ENCODE measurements around the gene OR5M10.

GRCh38 chr11:56624661-56625110 is 47.2 kb upstream of the OR5M10 start:
- TF ChIP-seq GATA3 (IDR thresholded peaks at IDR 0.05; ENCODE audit: low read depth, low read length) (no peak), GATA2 (IDR thresholded peaks at IDR 0.05; ENCODE audit: low read depth, low read length) (no peak)

All from SH-SY5Y (cell line).